Measurements from ENCODE around the gene NADK2. TPM values are rescaled to one million over a fixed set of nuclear protein-coding genes. Genes with fewer than 3 reads are reported as not detected.

The NADK2 gene
- total and polyA plus RNA-seq, 10 of the 15 experiments (the other 5 are each of a cell fraction or from before 2014, with no cell fraction given): 2.4 to 9.0 (median 6.3) TPM

DNA sequence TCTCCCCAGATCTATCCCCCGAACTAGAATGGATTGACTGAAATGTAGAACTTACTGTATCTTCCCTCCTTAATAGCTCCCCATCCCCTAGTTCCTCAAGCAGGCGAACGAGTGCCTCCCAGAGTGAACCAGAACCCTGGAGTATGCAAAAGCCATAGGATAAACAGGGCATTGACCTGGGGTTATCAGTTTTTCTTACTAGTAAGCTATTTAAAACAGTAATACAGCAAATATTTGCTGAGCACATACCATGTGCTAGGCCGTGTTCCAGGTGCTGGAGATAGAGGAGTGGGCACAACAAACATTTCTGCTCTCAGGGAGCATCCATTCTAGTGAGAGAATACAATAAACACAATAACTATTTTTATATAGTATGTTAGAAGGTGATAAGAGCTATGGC, 88.0 kb downstream of the NADK2 start:
- FAIRE-seq (no peak), DNase-seq (ENCODE audit: low read depth, low spot score) (no peak), ATAC-seq (no peak)
- H3K4me3 ChIP-seq: 0 out of 2 replicates have a peak overlapping the region, but pooled peaks have one; percentile 36
- whole genome bisulfite sequencing (ENCODE audit: insufficient coverage, insufficient replicate concordance, low lambda C conversion rate, missing lambda C conversion rate): 72% methylated on average over 4 of the region's 4 CpGs
- TF ChIP-seq, protein P1, sequence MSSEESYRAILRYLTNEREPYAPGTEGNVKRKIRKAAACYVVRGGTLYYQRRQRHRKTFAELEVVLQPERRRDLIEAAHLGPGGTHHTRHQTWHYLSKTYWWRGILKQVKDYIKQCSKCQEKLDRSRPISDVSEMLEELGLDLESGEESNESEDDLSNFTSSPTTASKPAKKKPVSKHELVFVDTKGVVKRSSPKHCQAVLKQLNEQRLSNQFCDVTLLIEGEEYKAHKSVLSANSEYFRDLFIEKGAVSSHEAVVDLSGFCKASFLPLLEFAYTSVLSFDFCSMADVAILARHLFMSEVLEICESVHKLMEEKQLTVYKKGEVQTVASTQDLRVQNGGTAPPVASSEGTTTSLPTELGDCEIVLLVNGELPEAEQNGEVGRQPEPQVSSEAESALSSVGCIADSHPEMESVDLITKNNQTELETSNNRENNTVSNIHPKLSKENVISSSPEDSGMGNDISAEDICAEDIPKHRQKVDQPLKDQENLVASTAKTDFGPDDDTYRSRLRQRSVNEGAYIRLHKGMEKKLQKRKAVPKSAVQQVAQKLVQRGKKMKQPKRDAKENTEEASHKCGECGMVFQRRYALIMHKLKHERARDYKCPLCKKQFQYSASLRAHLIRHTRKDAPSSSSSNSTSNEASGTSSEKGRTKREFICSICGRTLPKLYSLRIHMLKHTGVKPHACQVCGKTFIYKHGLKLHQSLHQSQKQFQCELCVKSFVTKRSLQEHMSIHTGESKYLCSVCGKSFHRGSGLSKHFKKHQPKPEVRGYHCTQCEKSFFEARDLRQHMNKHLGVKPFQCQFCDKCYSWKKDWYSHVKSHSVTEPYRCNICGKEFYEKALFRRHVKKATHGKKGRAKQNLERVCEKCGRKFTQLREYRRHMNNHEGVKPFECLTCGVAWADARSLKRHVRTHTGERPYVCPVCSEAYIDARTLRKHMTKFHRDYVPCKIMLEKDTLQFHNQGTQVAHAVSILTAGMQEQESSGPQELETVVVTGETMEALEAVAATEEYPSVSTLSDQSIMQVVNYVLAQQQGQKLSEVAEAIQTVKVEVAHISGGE (CRISPR knock-in tag; IDR thresholded peaks at IDR 0.05): no peak
- TF ChIP-seq RELA (IDR thresholded peaks at IDR 0.05; ENCODE audit: borderline replicate concordance, partially characterized antibody): no peak
- TF ChIP-seq NR2C1 (IDR thresholded peaks at IDR 0.05): no peak
- no peak for TF ChIP-seq ATF7 (IDR thresholded peaks at IDR 0.05; ENCODE audit: low read depth)
- TF ChIP-seq NRF1 (conservative IDR thresholded peaks at IDR 0.05; ENCODE audit: low read depth, low read length): no peak
- TF ChIP-seq SREBF2 (IDR thresholded peaks at IDR 0.05; ENCODE audit: low read length): no peak
- in situ Hi-C loops (cut with MboI) (no loop called here), intact Hi-C loops (cut with micrococcal nuclease; ENCODE audit: unreplicated experiment) (loop anchor here (10.0 kb wide), 2 partner anchors 721 to 1229 kb away; partner anchors contain the start of genes DNAJC21 and NIPBL)
- peaks cover 0 to 2% of the 10 kb centered on the region in 2 experiments; a peak in 2 of 4 replicates for H3K36me3 ChIP-seq (ENCODE audit: control insufficient read depth in 2 of 2, insufficient read depth in 2 of 2, low read length in 1 of 2)
- RAD21 ChIA-PET (ENCODE audit: unreplicated experiment): interaction anchor here (1.5 kb wide), 1 partner anchor 88 kb away, joined by 5 read pairs; the partner anchor contains the start of gene NADK2
- no peaks in the 10 kb centered on the region for H3K27me3 ChIP-seq (replicated peaks in 1 of 2; ENCODE audit: control insufficient read depth in 2 of 2, insufficient read depth in 2 of 2, low read length in 1 of 2)
- no peaks in the 10 kb centered on the region for H3K9me3 ChIP-seq (replicated peaks; ENCODE audit: control insufficient read depth, insufficient read depth, low read length)
- H4K20me1 ChIP-seq (ENCODE audit: control insufficient read depth, insufficient read depth): no peaks in the 10 kb centered on the region
- peak overlapping the region; percentile 66 for H3K4me2 ChIP-seq (ENCODE audit: control insufficient read depth, insufficient read depth)
- no peak overlapping the region for H3K27ac ChIP-seq (ENCODE audit: control insufficient read depth, insufficient read depth)
- H3K4me1 ChIP-seq (ENCODE audit: control insufficient read depth, insufficient read depth, low read length): 0 out of 2 replicates have a peak, but pooled peaks cover 4% of the 10 kb centered on the region
- CTCF ChIA-PET: interaction anchor here (0.9 to 2.8 kb wide), 5 partner anchors 11 to 88 kb away, joined by 3 to 13 read pairs (median 7); partner anchors contain the start of gene NADK2
- no peak overlapping the region for H2AFZ ChIP-seq (ENCODE audit: control insufficient read depth, low read depth, low read length)
- no TSS peak for BruUV-seq (replicated peaks)
- H3K9ac ChIP-seq (ENCODE audit: control insufficient read depth, insufficient read depth, low read length): peak overlapping the region; percentile 91; the same call in 1 of the 2 replicates
- H3K79me2 ChIP-seq (ENCODE audit: control insufficient read depth, insufficient read depth, low read length): peaks cover 43% of the 10 kb centered on the region
- SMC1A ChIA-PET (ENCODE audit: uncharacterized antibody, unreplicated experiment): interaction anchor here (5.5 kb wide), 1 partner anchor 24 kb away, joined by 23 read pairs; no protein-coding TSS in a partner anchor
- POLR2A ChIA-PET: interaction anchor here (1.0 to 1.4 kb wide), 2 partner anchors 15 to 87 kb away, joined by 3 to 5 read pairs; no protein-coding TSS in a partner anchor
